Measurements from ENCODE around the gene LDB1.

LDB1 gene

GRCh38 chr10:102117391-102118159 is 2.6 kb downstream of the LDB1 start:
- H3K4me1 ChIP-seq (ENCODE audit: insufficient read depth, low read length, severe bottlenecking) = peaks cover 65% of the 10 kb centered on the region
- H3K4me2 ChIP-seq (ENCODE audit: low read length) = peak overlapping the region; percentile 82
- H4K20me1 ChIP-seq (ENCODE audit: insufficient read depth, low read length) = no peaks in the 10 kb centered on the region
- H3K79me2 ChIP-seq (ENCODE audit: insufficient read depth, low read length) = peaks cover 18% of the 10 kb centered on the region
- H3K9me2 ChIP-seq (ENCODE audit: low read depth, low read length) = no peaks in the 10 kb centered on the region
- peak overlapping the region; percentile 91 for H3K27ac ChIP-seq (ENCODE audit: low read depth, low read length, poor library complexity, severe bottlenecking)
- TF ChIP-seq CTCF (IDR thresholded peaks at IDR 0.05; ENCODE audit: low read length) = no peak
- TF ChIP-seq EZH2 (IDR thresholded peaks at IDR 0.05; ENCODE audit: borderline replicate concordance, low read length) = no peak
- peak overlapping the region; percentile 93 for H3K4me3 ChIP-seq (ENCODE audit: low read depth, low read length, poor library complexity, severe bottlenecking)
- no peaks in the 10 kb centered on the region for H3F3A ChIP-seq (ENCODE audit: insufficient read depth, low read length)
- H3K27me3 ChIP-seq (ENCODE audit: insufficient read depth, low read length) = no peaks in the 10 kb centered on the region
- no peaks in the 10 kb centered on the region for H3K36me3 ChIP-seq (ENCODE audit: insufficient read depth, low read length)
- no peaks in the 10 kb centered on the region for H3K9me3 ChIP-seq (ENCODE audit: low read length)
- H3K9ac ChIP-seq (ENCODE audit: low read length) = peak overlapping the region; percentile 95
- no peak overlapping the region for H2AFZ ChIP-seq (ENCODE audit: low read length)

- no peaks in the 10 kb centered on the region for H3F3A ChIP-seq (ENCODE audit: insufficient read depth, low read length)
- no peaks in the 10 kb centered on the region for H3K36me3 ChIP-seq (ENCODE audit: insufficient read depth, low read length)
- no peak for TF ChIP-seq EZH2 (IDR thresholded peaks at IDR 0.05; ENCODE audit: borderline replicate concordance, low read length)
- TF ChIP-seq CTCF (IDR thresholded peaks at IDR 0.05; ENCODE audit: low read length) = no peak
- no peaks in the 10 kb centered on the region for H4K20me1 ChIP-seq (ENCODE audit: insufficient read depth, low read length)
- H3K4me3 ChIP-seq (ENCODE audit: low read depth, low read length, poor library complexity, severe bottlenecking) = no peak overlapping the region
- H3K4me1 ChIP-seq (ENCODE audit: insufficient read depth, low read length, severe bottlenecking) = peaks cover 65% of the 10 kb centered on the region
- peaks cover 18% of the 10 kb centered on the region for H3K79me2 ChIP-seq (ENCODE audit: insufficient read depth, low read length)
- peak overlapping the region; percentile 91 for H3K27ac ChIP-seq (ENCODE audit: low read depth, low read length, poor library complexity, severe bottlenecking)
- H3K9me3 ChIP-seq (ENCODE audit: low read length) = no peaks in the 10 kb centered on the region
- no peaks in the 10 kb centered on the region for H3K9me2 ChIP-seq (ENCODE audit: low read depth, low read length)
- no peak overlapping the region; the same call in 1 of the 2 replicates for H3K9ac ChIP-seq (ENCODE audit: low read length)
- no peak overlapping the region for H2AFZ ChIP-seq (ENCODE audit: low read length)
- H3K27me3 ChIP-seq (ENCODE audit: insufficient read depth, low read length) = no peaks in the 10 kb centered on the region
- peak overlapping the region; percentile 82 for H3K4me2 ChIP-seq (ENCODE audit: low read length)
These were observed 3.5 kb downstream of the LDB1 start for GRCh38 chr10:102116656-102117055.

- Histone ChIP-seq H3K4me3 (ENCODE audit: low read depth, low read length, poor library complexity, severe bottlenecking) (peak overlapping the region; percentile 76), H3K27ac (ENCODE audit: low read depth, low read length, poor library complexity, severe bottlenecking) (peak overlapping the region; percentile 81), H3K27me3 (ENCODE audit: insufficient read depth, low read length) (no peaks in the 10 kb centered on the region)
These were observed 4.4 kb downstream of the LDB1 start for GRCh38 chr10:102115775-102116174.

More at GRCh38 chr10:102115775-102116174, 4.4 kb downstream of the LDB1 start:
- H3K9me2 ChIP-seq (ENCODE audit: low read depth, low read length) = no peaks in the 10 kb centered on the region
- H3K4me1 ChIP-seq (ENCODE audit: insufficient read depth, low read length, severe bottlenecking) = peaks cover 60% of the 10 kb centered on the region
- H3K9ac ChIP-seq (ENCODE audit: low read length) = peak overlapping the region; percentile 82
- no peaks in the 10 kb centered on the region for H3K9me3 ChIP-seq (ENCODE audit: low read length)
- TF ChIP-seq CTCF (IDR thresholded peaks at IDR 0.05; ENCODE audit: low read length) (no peak), EZH2 (IDR thresholded peaks at IDR 0.05; ENCODE audit: borderline replicate concordance, low read length) (no peak)
- H3K79me2 ChIP-seq (ENCODE audit: insufficient read depth, low read length) = peaks cover 18% of the 10 kb centered on the region
- no peak overlapping the region for H2AFZ ChIP-seq (ENCODE audit: low read length)
- peak overlapping the region; percentile 75 for H3K4me2 ChIP-seq (ENCODE audit: low read length)
- H3K36me3 ChIP-seq (ENCODE audit: insufficient read depth, low read length) = peaks cover 7% of the 10 kb centered on the region; the same call in 1 of the 2 replicates
- no peaks in the 10 kb centered on the region for H4K20me1 ChIP-seq (ENCODE audit: insufficient read depth, low read length)
- no peaks in the 10 kb centered on the region for H3F3A ChIP-seq (ENCODE audit: insufficient read depth, low read length)

All from OCI-LY1 (cell line).